ENCODE data around the gene SCRT2. TPM values are rescaled to one million over a fixed set of nuclear protein-coding genes. Genes with fewer than 3 reads are reported as not detected.

Gene SCRT2
- total RNA-seq, 4 donors from 2014 or later: not detected

GRCh38 chr20:661474-662270, 13.9 kb downstream of the SCRT2 start:
- Histone ChIP-seq H3K27me3 (peaks cover 0 to 84% (median 48%) of the 10 kb centered on the region in 4 donors), H3K9me3 (no peaks in the 10 kb centered on the region), H3K4me1 (peaks cover 0 to 14% (median 13%) of the 10 kb centered on the region in 4 donors), H3K4me3 (no peak overlapping the region), H3K36me3 (no peaks in the 10 kb centered on the region), H3K27ac (replicated peaks in 1 of 4) (no peak overlapping the region)
- no peak for DNase-seq (ENCODE audit: extremely low spot score)
- TF ChIP-seq CTCF (IDR thresholded peaks at IDR 0.05) (no peak), EP300 (IDR thresholded peaks at IDR 0.05) (no peak), POLR2A (IDR thresholded peaks at IDR 0.05; ENCODE audit: low read depth) (no peak), POLR2AphosphoS5 (IDR thresholded peaks at IDR 0.05) (no peak)
- intact Hi-C loops (cut with DNase I): no loop called here
- 27% methylated on average over 27 of the region's 29 CpGs for WGBS

DNA sequence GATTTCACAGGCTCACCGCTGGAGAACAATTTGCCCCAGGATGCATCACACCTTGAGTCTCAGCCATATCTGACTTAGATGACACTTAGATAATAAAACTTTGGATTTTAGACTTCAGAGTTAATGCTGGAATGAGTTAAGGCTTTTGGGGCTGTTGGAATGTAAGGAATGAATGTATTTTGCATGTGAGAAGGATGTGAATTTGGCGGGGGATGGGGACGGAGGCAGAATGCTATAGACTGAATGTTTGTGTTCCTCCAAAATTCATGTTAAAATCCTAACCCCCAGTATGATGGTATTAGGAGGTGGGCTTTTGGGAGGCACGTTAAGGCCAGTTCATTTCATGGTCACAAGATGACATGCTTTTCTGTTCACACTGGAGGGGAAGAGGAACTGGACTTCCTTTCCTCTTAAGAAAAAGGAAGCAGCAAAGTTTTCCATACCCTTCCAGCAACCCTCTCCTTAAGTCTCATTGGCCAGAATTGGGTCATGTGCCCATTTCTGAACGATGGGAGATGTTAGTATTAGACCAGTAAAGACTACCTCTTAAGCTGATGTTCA, 16.8 kb downstream of the SCRT2 start:
- intact Hi-C loops (cut with DNase I): no loop called here
- Histone ChIP-seq H3K27ac (replicated peaks in 1 of 4) (no peak overlapping the region), H3K4me3 (no peak overlapping the region), H3K9me3 (no peaks in the 10 kb centered on the region), H3K4me1 (peaks cover 7 to 22% (median 19%) of the 10 kb centered on the region in 4 donors), H3K36me3 (no peaks in the 10 kb centered on the region), H3K27me3 (peaks cover 0 to 57% (median 24%) of the 10 kb centered on the region in 4 donors)
- DNase-seq (ENCODE audit: extremely low spot score): no peak
- no peak for TF ChIP-seq CTCF (IDR thresholded peaks at IDR 0.05)
- no peak for TF ChIP-seq POLR2A (IDR thresholded peaks at IDR 0.05; ENCODE audit: low read depth)
- TF ChIP-seq EP300 (IDR thresholded peaks at IDR 0.05): no peak
- TF ChIP-seq POLR2AphosphoS5 (IDR thresholded peaks at IDR 0.05): no peak
- WGBS: 34% methylated on average over 5 of the region's 5 CpGs

GRCh38 chr20:658202-658601, 17.4 kb downstream of the SCRT2 start:
- 14% methylated on average over 1 of the region's 2 CpGs for WGBS
- TF ChIP-seq EP300 (IDR thresholded peaks at IDR 0.05): no peak
- no peak for TF ChIP-seq POLR2AphosphoS5 (IDR thresholded peaks at IDR 0.05)
- TF ChIP-seq POLR2A (IDR thresholded peaks at IDR 0.05; ENCODE audit: low read depth): no peak
- TF ChIP-seq CTCF (IDR thresholded peaks at IDR 0.05): no peak

GRCh38 chr20:655726-656624, 19.6 kb downstream of the SCRT2 start:
- TF ChIP-seq POLR2A (IDR thresholded peaks at IDR 0.05; ENCODE audit: low read depth) (no peak), POLR2AphosphoS5 (IDR thresholded peaks at IDR 0.05) (no peak), CTCF (IDR thresholded peaks at IDR 0.05) (no peak), EP300 (IDR thresholded peaks at IDR 0.05) (no peak)
- H3K27me3 ChIP-seq: peaks cover 0 to 28% (median 2%) of the 10 kb centered on the region in 4 donors
- H3K36me3 ChIP-seq: peaks cover 0 to 3% (median 2%) of the 10 kb centered on the region in 4 donors
- no peak for DNase-seq (ENCODE audit: extremely low spot score)
- H3K4me1 ChIP-seq: peaks cover 15 to 31% (median 27%) of the 10 kb centered on the region in 4 donors
- intact Hi-C loops (cut with DNase I): no loop called here
- 78% methylated on average over 11 of the region's 11 CpGs for WGBS
- no peaks in the 10 kb centered on the region for H3K9me3 ChIP-seq
- no peak overlapping the region for H3K27ac ChIP-seq (replicated peaks in 1 of 4)
- no peak overlapping the region for H3K4me3 ChIP-seq

More at GRCh38 chr20:658202-658601, 17.4 kb downstream of the SCRT2 start:
- Histone ChIP-seq H3K4me1 (peaks cover 9 to 21% (median 18%) of the 10 kb centered on the region in 4 donors), H3K36me3 (no peaks in the 10 kb centered on the region), H3K27ac (replicated peaks in 1 of 4) (no peak overlapping the region), H3K4me3 (no peak overlapping the region), H3K27me3 (peaks cover 0 to 50% (median 19%) of the 10 kb centered on the region in 4 donors), H3K9me3 (no peaks in the 10 kb centered on the region)
- DNase-seq (ENCODE audit: extremely low spot score): no peak
- intact Hi-C loops (cut with DNase I): no loop called here

Data from esophagus muscularis mucosa (tissue), 4 donors.